GM21786 (cell line): ENCODE data around the gene STK40.

Source experiments
- ATAC-seq: cut with Tn5 transposase; IDR thresholded peaks from one replicate; pipeline ENCODE4 v1.9.1; 2021; ENCODE audit not compliant: unreplicated experiment

Gene STK40

GRCh38 chr1:36346741-36347370, 38.9 kb downstream of the STK40 start:
- ATAC-seq, result no peak

GRCh38 chr1:36345353-36345752, 40.4 kb downstream of the STK40 start:
- no peak for ATAC-seq

- no peak for ATAC-seq
Measured at GRCh38 chr1:36344395-36344680, 41.4 kb downstream of the STK40 start.

GRCh38 chr1:36343651-36344394, 41.9 kb downstream of the STK40 start:
- ATAC-seq, result no peak

GRCh38 chr1:36342426-36343185, 43.1 kb downstream of the STK40 start:
- ATAC-seq, result no peak

- ATAC-seq, result no peak
Measured at GRCh38 chr1:36341626-36342320, 44.0 kb downstream of the STK40 start.

GRCh38 chr1:36339615-36340014, 46.1 kb downstream of the STK40 start:
- no peak for ATAC-seq

GRCh38 chr1:36339215-36339614, 46.5 kb downstream of the STK40 start:
- ATAC-seq, result no peak

- ATAC-seq, result no peak
Measured at GRCh38 chr1:36337830-36338229, 47.9 kb downstream of the STK40 start.

- no peak for ATAC-seq
Measured at GRCh38 chr1:36330940-36331339, 54.8 kb downstream of the STK40 start.

- ATAC-seq, result no peak
Measured at GRCh38 chr1:36329817-36330216, 55.9 kb downstream of the STK40 start.

- ATAC-seq, result no peak
Measured at GRCh38 chr1:36328713-36329112, 57.0 kb downstream of the STK40 start.

- ATAC-seq, result no peak
Measured at GRCh38 chr1:36328088-36328480, 57.6 kb downstream of the STK40 start.

GRCh38 chr1:36327421-36328087, 58.2 kb downstream of the STK40 start:
- ATAC-seq, result no peak

GRCh38 chr1:36326499-36326898, 59.2 kb downstream of the STK40 start:
- ATAC-seq, result no peak

GRCh38 chr1:36324353-36324703, 61.4 kb downstream of the STK40 start:
- ATAC-seq, result no peak

GRCh38 chr1:36323636-36324352, 61.9 kb downstream of the STK40 start, which contains the start of gene EVA1B:
Gene EVA1B, minus strand, starts transcription at chr1:36323645. Its CDS starts 608 bp downstream, at chr1:36323037.
- no peak for ATAC-seq

- no peak for ATAC-seq
Measured at GRCh38 chr1:36322786-36323635, 62.7 kb downstream of the STK40 start.

- no peak for ATAC-seq
Measured at GRCh38 chr1:36322041-36322785, 63.5 kb downstream of the STK40 start.
